Urinary bladder (tissue), 4 donors: ENCODE results near the gene ACAP2. TPM values are rescaled to one million over a fixed set of nuclear protein-coding genes. Genes with fewer than 3 reads are reported as not detected.

ENCODE experiments used
- DNase-seq: peaks from one replicate; pipeline ENCODE4 v3.0.0-alpha.2; 2015; ENCODE audit errors: extremely low spot score
- H3K27ac ChIP-seq: one replicate; pipeline ENCODE4 v1.5.1; 2013; ENCODE audit warnings: low read depth, mild to moderate bottlenecking, moderate library complexity
- H3K36me3 ChIP-seq: one replicate; pipeline ENCODE4 v1.6.1; 2013; ENCODE audit warnings: mild to moderate bottlenecking, moderate library complexity; ENCODE audit not compliant: insufficient read depth
- H3K4me1 ChIP-seq: one replicate; pipeline ENCODE4 v1.6.1; 2013; ENCODE audit warnings: mild to moderate bottlenecking, moderate library complexity; ENCODE audit not compliant: insufficient read depth
- H3K4me3 ChIP-seq: one replicate; pipeline ENCODE4 v1.5.1; 2013; ENCODE audit warnings: low read depth, low read length
- WGBS: extraction: QIAGEN DNeasy Blood & Tissue Kit; methylation state at CpG from one replicate; pipeline ENCODE4 v1.1.7; 2013; 5-methylcytosine and 5-hydroxymethylcytosine counted together
- polyA plus RNA-seq: library from polyadenylated mRNA; stranded (reverse); fragments of 200-250 nt; gene quantifications from one replicate; pipeline ENCODE4 v1.2.3, GENCODE V29; 2013
- total RNA-seq: library from RNA; depleted of rRNA; stranded (reverse); fragments of >200 nt; gene quantifications from one replicate; pipeline ENCODE4 v1.2.3, GENCODE V29; 2014
- donor health status: healthy with polysubstance abuse.
- donor health status: healthy.

The ACAP2 gene
- total and polyA plus RNA-seq, 2 donors, result 15.7 to 151 TPM

DNA sequence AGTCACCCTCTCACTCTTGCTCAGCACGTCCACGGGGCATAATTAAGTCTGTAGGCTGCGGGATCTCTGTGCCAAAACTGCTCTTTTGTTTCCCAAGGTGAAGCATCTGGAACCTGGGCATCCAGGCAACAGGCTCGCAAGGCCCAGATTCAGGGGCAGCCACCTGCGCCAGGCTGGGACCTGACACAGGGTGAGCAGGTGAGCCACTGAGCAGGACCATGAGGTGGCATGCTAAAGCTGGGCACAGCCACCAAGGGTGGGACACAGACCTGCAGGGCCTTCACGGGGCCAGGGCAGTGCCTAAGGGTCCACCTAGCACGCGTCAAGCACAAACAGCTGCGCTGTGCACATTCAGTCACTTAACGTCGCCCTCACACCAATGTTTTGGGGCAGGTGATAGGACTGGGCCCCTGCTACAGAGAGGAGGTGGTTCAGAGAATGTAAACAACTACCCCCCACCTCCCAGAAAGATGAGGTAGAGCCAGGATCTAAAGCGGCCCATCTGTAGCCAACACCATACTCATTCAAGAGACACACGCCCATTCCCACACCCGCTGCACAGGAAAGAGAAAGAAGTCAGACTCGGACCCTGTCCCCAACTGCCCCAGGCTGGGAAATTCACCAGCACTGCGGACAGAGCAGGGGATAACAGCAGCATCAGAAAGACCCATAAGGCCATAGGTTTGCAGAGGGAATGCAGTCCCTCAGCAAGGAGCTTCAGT is 188.2 kb downstream of the ACAP2 start:
- Histone ChIP-seq H3K27ac (no peak overlapping the region), H3K36me3 (no peaks in the 10 kb centered on the region), H3K4me1 (no peaks in the 10 kb centered on the region), H3K4me3 (no peak overlapping the region)
- no peak for DNase-seq
- WGBS, result 94% methylated on average over 16 of the region's 16 CpGs

- no peak overlapping the region for H3K27ac ChIP-seq
These were observed 188.8 kb downstream of the ACAP2 start for GRCh38 chr3:195253923-195254432.

DNA sequence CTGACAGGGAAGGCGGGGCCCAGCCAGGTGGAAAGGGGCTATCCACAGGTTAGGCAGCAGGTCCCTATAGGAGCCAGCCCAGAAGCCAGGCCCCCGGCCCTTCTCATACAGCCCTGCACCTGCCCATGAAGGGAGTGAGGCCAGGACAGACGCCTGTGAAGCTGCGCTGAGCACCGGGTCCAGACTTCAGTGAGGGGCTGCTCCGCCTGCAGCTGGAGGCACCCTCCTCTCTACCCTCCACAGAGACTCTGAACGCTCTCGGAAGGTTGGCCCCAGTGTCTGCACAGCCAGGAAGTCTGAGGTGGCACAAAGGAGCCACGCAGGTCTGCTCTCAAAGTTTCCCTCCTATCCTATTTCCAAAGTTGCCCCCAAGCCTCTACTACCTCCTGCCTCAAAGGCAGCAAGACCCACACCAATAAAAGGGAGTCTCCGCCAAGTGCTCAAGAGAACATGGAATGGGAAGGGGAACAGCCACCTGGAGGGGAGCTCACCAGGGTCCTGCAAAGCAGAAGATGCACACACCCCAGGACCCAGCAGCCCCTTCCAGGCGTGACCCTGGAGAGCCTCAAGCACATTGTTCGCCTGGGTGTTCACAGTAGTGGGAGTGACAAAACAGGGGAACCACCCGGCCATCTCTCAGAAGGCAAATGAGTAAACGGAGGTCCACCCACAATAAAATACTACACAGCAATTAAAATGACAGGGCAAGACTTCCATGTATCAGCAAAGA is 191.3 kb downstream of the ACAP2 start:
- no peaks in the 10 kb centered on the region for H3K4me1 ChIP-seq
- WGBS, result 92% methylated on average over 14 of the region's 14 CpGs
- H3K36me3 ChIP-seq, result no peaks in the 10 kb centered on the region
- no peak overlapping the region for H3K27ac ChIP-seq
- no peak for DNase-seq
- H3K4me3 ChIP-seq, result no peak overlapping the region

More at GRCh38 chr3:195253923-195254432, 188.8 kb downstream of the ACAP2 start:
- WGBS, result 88% methylated on average over 10 of the region's 10 CpGs
- no peaks in the 10 kb centered on the region for H3K4me1 ChIP-seq
- H3K4me3 ChIP-seq, result no peak overlapping the region
- no peak for DNase-seq
- no peaks in the 10 kb centered on the region for H3K36me3 ChIP-seq

DNA sequence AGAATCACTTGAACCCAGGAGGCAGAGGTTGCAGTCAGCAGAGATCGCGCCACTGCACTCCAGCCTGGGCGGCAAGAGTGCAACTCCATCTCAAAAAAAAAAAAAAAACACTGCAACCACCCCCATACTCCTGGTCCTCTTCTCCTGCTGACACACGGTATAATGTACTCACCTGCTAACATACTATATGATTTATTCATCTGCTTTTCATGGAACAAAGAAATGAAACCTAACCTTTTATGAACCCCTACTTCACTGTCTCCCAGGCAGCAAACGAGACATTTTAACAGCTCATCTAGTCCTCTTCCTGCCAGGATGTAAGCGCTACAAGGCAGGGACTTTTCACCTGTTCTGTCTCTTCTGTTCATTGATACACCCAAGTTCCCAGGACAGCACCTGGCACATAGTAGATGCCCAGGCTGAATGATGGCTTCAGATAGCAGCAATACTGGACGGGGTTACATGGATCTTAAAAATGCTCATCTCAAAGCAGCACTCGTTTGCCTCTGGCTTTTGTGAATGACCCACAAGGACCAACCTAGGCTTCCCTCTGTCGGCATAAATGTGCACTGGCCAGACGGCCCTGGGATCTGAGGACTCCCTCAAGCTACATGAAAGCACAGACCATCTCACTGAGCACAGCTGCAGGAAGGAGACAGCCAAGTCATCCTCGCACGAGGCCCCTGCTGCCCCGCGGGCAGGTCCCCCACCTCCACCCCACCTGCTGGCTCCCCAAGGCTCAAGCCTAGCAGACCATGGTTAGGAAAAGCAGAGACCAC is 192.2 kb downstream of the ACAP2 start:
- DNase-seq, result no peak

DNA sequence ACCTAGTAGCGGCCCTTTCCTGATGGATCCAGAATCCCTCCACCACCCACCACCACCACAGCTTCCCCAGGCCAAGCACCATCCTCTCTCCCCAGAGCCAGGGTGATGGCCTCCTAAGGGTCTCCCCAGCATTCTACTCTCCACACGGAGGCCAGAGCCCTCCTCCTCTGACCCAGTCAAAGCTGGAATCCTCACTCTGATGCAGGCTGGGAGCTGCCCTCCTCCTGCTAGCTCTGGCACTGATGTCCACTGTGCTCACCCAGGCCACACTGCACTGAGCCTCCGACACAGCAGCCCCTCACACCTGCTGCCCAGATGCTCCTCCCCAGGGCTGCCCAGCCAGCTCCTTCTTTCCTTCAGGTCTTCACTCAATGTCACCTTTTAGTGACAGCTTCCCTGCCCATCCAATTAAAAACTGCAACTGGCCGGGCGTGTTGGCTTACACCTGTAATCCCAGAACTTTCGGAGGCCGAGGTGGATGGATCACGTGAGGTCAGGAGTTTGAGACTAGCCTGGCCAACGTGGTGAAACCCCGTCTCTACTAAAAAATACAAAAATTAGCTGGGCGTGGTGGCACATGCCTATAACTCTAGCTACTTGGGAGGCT is 192.9 kb downstream of the ACAP2 start:
- 93% methylated on average over 11 of the region's 11 CpGs for WGBS
- no peak overlapping the region for H3K4me3 ChIP-seq
- H3K27ac ChIP-seq, result no peak overlapping the region
- DNase-seq, result no peak
- no peaks in the 10 kb centered on the region for H3K4me1 ChIP-seq
- no peaks in the 10 kb centered on the region for H3K36me3 ChIP-seq

More for the DNA sequence above, 192.2 kb downstream of the ACAP2 start:
- Histone ChIP-seq H3K4me3 (no peak overlapping the region), H3K36me3 (no peaks in the 10 kb centered on the region), H3K27ac (no peak overlapping the region), H3K4me1 (no peaks in the 10 kb centered on the region)
- WGBS, result 58% methylated on average over 14 of the region's 14 CpGs

- H3K4me3 ChIP-seq, result no peak overlapping the region
- no peak for DNase-seq
- no peaks in the 10 kb centered on the region for H3K36me3 ChIP-seq
- no peaks in the 10 kb centered on the region for H3K4me1 ChIP-seq
- WGBS, result 96% methylated on average over 21 of the region's 21 CpGs
- H3K27ac ChIP-seq, result no peak overlapping the region
These were observed 193.6 kb downstream of the ACAP2 start for GRCh38 chr3:195249057-195249770.

DNA sequence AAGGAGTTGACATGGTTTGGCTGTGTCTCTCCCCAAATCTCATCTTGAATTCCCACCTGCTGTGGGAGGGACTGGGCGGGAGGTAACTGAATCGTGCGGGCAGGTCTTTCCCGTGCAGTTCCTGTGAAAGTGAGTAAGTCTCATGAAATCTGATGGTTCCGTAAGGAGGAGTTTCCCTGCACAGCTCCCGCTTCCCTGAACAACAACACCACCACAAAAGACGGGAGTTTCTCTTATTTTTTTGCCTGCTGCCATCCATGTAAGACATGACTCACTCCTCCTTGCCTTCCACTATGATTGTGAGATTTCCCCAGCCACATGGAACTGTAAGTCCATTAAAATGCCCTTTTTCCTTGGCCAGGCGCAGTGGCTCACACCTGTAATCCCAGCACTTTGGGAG is 194.5 kb downstream of the ACAP2 start:
- WGBS, result 98% methylated on average over 8 of the region's 8 CpGs
- no peaks in the 10 kb centered on the region for H3K4me1 ChIP-seq
- no peak overlapping the region for H3K4me3 ChIP-seq
- no peak overlapping the region for H3K27ac ChIP-seq
- no peaks in the 10 kb centered on the region for H3K36me3 ChIP-seq
- no peak for DNase-seq

GRCh38 chr3:195247863-195248189 is 195.0 kb downstream of the ACAP2 start:
- H3K4me1 ChIP-seq, result no peaks in the 10 kb centered on the region
- WGBS, result 88% methylated on average over 8 of the region's 8 CpGs
- no peak overlapping the region for H3K4me3 ChIP-seq
- no peak for DNase-seq
- H3K36me3 ChIP-seq, result no peaks in the 10 kb centered on the region
- H3K27ac ChIP-seq, result no peak overlapping the region

DNA sequence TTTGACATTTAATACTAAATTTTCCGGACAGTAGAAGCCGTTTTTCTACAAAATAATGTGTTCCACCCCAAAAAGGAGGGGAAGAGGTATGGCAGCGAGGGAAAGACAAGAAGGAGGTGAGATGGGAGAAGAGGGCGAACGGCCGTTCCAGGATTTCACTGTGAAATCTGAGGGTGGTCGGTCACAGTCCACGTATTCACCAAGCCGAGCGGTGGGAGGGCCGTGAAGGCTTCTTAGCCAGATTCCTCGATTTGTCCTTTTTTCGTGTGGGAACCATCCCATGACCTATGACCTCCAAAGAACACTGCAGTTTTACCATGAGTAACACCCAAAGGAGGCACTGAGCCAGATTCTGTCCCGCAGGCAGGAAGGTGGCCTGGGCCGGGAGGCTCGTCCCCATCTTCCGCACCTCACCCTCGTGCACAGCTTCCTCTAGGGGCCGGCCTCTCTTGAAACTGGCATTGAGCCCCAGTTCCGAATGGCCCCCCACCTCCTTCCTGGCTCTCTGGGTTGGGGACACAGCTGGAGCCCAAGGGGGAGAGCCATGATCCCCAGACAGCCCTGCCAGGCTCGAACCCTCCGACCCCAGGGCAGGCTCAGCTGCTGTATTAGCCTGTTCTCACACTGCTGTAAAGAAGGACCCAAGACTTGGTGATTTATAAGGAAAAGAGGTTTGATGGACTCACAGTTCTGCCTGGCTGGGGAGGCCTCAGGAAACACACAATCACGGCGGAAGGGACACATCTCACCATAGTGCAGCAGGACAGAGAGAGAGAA is 195.5 kb downstream of the ACAP2 start:
- DNase-seq, result no peak

DNA sequence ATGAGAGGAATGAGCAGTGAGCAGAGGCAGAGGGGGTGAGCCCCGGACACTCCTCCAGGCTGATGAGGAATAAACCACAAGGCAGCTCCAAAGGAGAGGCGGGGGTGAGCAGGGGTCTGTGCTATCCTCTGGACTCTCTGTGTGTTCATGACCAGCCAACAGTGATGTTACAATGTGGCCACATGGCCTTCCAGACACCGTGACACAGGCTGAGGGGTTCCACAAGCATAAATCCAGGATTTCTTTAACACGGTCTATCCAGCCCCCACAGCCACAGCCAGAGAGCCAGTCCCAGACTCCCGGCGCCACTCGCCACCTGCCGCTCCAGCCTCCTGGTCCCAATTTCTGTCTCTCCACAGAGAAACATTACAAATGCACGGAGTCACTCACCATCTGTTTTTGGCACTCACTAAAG is 196.2 kb downstream of the ACAP2 start:
- H3K4me1 ChIP-seq, result no peaks in the 10 kb centered on the region
- H3K4me3 ChIP-seq, result no peak overlapping the region
- no peak overlapping the region for H3K27ac ChIP-seq
- no peak for DNase-seq
- WGBS, result 83% methylated on average over 9 of the region's 9 CpGs
- H3K36me3 ChIP-seq, result no peaks in the 10 kb centered on the region

More for the DNA sequence above, 195.5 kb downstream of the ACAP2 start:
- Histone ChIP-seq H3K4me1 (no peaks in the 10 kb centered on the region), H3K36me3 (no peaks in the 10 kb centered on the region), H3K4me3 (no peak overlapping the region), H3K27ac (no peak overlapping the region)
- WGBS, result 94% methylated on average over 24 of the region's 24 CpGs

GRCh38 chr3:195245531-195245951 is 197.3 kb downstream of the ACAP2 start:
- no peak for DNase-seq
- H3K4me3 ChIP-seq, result no peak overlapping the region
- no peaks in the 10 kb centered on the region for H3K36me3 ChIP-seq
- H3K4me1 ChIP-seq, result no peaks in the 10 kb centered on the region
- WGBS, result 96% methylated on average over 16 of the region's 16 CpGs
- no peak overlapping the region for H3K27ac ChIP-seq

DNA sequence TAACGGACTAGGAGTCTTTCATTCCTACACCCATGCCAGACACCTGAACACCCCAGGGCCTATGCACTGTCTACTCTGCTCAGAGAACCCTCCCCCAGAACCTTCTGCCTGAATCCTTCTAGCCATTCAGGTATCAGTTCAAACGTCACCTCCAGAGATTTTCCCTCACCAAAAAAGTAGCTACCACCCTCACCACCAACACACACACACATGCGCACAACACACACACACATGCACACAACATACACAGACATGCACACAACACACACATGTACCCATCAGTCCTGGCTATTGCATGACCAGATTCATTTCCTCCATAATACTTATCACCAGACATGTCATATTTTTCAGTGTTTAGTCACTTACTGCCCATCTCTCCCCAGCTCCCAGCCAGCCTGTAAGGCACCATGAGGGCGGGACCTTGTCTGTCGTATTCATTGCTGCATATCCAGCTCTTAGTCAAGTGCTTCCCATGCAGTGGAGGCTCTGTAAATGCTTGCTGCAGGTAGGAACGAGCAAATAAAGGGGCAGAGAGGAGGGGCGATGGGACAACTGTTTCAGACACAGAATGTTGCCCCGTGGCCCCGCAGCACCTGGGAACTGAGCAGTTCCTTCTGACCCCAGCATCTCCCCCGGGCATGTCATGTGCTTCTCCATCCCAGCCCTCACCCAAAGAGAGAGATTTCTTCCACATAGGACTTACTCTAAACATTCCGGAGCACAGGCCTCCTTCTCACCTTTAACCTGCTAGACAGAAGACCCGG is 201.0 kb downstream of the ACAP2 start:
- no peaks in the 10 kb centered on the region for H3K36me3 ChIP-seq
- no peak overlapping the region for H3K4me3 ChIP-seq
- DNase-seq, result no peak
- H3K4me1 ChIP-seq, result no peaks in the 10 kb centered on the region
- WGBS, result 91% methylated on average over 12 of the region's 12 CpGs
- no peak overlapping the region for H3K27ac ChIP-seq
